HG03066 (cell line): ENCODE measurements around the gene IRF4.

Experiments
- ATAC-seq: cut with Tn5 transposase; IDR thresholded peaks from one replicate; pipeline ENCODE4 v1.9.1; 2021; ENCODE audit warnings: low read depth; ENCODE audit not compliant: unreplicated experiment

IRF4 gene

GRCh38 chr6:453152-453551 lies 61.6 kb downstream of the IRF4 start:
- ATAC-seq: no peak

- ATAC-seq: no peak
These were observed 62.8 kb downstream of the IRF4 start for GRCh38 chr6:454148-454991.

- no peak for ATAC-seq
These were observed 63.5 kb downstream of the IRF4 start for GRCh38 chr6:455006-455585.

GRCh38 chr6:455835-456234 lies 64.3 kb downstream of the IRF4 start:
- no peak for ATAC-seq

- ATAC-seq: no peak
These were observed 64.9 kb downstream of the IRF4 start for GRCh38 chr6:456358-456867.

GRCh38 chr6:456887-457286 lies 65.3 kb downstream of the IRF4 start:
- no peak for ATAC-seq
